CD4-positive, alpha-beta T cell treated with Interleukin-15 for 4 hours (primary cell): ENCODE data around the gene ADAM12.

ENCODE experiments used
- DNase-seq: peaks from one replicate; pipeline ENCODE4 v3.0.0-alpha.2; 2020; ENCODE audit warnings: low spot score

Gene ADAM12

GRCh38 chr10:126014309-126014708 is 374.0 kb downstream of the ADAM12 start:
- no peak for DNase-seq

DNA sequence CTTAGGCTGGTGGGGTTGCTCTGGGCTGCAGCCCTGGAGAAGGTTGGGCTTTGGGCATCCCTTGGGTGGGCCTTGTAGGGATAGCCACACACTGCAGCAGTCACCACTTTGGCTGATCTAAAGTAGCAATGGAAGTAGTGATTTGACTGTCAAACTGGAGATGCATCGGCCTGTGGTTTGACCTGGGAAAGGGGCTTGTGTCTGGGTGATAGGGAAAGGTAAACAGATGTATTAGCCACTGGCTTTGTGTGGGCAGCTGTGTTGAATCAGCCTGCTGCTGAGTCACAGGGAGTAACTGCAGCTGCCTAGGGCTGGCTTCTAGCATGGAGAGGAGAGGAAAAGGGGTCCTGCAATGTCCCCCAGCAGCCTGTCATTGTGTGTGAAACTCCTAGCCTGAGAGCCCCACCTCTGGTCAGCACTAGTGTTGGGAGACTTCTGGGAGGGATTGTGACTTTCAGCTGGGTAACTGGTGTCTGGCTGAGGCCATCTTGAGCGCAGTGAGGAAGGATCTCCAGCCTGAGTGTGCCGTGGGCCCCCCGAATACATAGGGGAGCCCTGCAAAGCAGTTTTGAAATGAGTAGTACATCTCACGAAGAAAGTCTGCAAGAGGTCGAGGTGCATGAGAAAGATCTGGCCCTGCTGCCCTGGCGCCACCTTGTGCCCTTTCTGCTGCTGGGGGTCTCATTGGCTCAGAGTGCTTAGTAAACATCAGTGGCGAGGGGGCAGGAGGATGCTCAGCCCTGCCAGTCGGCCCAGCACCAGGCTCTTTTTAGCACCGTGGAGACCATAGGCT is 374.6 kb downstream of the ADAM12 start:
- no peak for DNase-seq

DNA sequence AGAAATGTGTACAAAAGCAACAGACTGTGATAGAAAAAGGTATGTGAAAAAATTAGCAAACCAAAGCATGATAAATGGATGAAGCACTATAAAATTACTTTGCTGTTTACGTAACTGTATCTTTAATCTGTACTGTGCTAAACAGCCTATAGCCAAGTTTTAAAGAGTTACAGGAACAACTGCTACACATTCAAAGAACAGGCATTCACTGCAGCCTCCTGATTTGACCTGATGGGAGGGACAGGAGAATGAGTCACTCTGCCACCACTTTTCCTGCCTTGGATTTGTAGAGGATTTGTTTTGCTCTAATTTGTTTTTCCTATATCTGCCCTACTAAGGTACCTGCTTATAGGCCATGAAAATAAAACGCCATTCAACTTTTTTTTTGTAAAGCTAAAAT is 375.8 kb downstream of the ADAM12 start:
- no peak for DNase-seq

- peak; percentile 8 for DNase-seq
Measured at GRCh38 chr10:126011995-126012394, 376.3 kb downstream of the ADAM12 start.

DNA sequence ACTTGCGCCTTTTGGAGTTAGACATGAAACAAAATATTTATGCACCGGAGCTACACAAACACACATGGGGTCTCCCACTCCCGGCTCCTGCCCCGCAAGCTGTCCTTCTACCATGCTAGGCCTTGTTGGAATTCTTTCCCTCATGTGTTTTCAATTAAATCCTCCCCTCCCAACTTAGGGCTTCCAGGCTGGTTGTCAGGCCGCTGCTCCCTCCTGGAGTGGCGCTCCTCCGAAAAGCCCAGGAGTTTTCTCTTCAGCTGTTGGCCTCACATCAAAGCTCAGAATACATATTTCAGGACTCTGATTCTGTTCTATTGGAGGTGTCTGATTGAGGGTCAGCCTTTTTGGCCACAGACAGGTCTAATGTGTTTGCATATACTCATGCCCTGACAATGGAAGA is 378.6 kb downstream of the ADAM12 start:
- DNase-seq, result no peak

DNA sequence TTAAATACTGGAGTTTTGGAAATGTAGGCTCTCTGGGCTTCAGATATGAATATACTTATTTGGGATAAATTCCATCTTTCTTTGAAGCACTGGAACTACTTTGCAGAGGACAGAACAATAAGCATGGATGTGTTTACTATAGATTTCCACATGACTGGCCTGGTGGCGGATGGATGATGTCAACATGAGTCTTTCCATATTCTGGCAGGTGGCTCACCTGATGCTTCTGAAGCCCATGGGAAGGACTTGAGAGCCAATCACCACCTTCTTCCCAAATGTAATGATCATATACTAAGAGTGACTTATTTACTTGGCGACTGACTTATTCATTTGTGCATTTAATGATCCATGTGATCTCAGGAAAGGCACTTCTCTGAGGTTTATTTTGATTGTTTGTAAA is 381.4 kb downstream of the ADAM12 start:
- no peak for DNase-seq

DNA sequence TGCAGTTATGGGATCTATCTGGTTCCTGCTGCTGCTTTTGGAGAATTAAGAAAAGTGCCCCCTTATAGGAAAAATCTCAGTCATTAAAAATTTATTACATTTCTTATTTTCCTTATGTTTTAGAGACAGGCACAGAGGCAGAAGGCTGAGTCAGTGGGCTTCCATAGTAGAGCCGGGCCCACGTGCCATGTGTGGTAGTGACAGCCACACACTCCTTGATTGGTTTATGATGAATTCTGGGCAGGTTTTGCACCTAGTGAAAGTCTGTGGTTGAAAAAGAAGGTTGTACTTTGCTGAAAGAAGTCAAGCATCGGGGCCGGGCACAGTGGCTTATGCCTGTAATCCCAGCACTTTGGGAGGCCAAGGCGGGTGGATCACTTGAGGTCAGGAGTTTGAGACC is 382.0 kb downstream of the ADAM12 start:
- no peak for DNase-seq

GRCh38 chr10:126004752-126005151 is 383.5 kb downstream of the ADAM12 start:
- no peak for DNase-seq

DNA sequence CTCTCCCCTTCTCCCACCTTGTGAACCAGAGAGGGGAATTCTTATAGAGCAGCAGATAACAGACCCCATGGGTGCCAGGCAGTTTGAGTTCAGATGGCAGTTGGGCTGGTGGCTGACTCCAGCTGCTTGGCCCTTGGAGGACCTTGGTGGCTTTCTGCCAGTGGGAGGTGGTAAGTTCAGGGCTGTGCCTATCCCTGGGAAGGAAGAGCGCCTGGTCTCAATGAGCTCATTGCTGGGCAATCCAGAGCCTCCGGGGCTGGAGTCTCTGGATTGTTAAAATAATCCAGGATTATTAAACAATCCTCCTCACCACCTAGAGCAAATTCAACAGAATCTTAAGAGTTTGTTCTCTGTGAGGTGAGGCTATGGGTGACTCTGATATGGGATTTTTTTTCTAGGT is 386.7 kb downstream of the ADAM12 start:
- no peak for DNase-seq

GRCh38 chr10:125999694-126000093 is 388.6 kb downstream of the ADAM12 start:
- DNase-seq, result no peak

DNA sequence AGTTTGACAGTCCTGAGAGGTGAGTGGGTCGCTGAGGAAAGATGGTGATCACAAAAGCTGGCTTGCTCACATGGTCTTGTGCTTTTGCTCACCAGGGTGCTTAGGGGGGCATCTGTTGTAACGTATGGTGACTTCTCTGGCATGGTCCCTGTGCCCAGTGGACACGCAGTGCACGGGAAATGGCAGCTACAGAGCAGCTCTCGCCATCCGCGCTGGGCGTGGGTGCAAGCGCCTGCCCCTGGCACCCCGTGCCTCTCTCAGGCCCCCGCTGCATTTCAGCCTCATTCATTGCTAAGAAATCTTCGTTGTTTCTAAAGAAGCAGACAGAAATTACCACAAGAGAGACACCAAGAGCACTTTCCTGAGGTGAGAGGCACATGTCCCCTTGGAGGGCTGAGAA is 390.7 kb downstream of the ADAM12 start:
- no peak for DNase-seq

DNA sequence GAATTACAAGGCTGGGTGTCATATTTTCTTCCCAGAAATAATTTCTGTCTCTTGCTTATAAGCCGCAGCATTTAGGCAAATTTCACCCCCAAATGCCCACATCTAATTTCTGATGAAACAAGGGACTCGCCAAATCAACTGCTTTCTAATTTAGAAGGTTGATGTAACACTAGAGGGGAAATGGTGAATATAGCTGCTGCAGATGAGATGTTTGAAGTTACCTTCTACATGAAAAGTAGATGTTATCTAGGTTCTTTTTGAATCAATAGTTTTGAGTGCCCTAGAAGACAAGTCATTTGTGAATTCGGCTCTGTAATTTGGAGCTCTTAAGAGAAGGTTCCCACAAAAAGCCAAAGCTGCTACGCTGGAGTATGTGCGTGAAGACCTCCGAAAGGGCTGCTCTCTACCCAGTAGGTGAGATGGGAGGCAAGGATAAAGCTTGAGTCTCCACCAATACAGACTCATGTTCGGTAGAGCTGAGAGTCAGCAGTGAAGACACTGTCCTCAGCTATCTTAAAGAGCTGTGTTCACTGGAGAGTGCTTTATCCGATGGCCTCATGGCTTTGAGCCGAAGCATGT is 392.5 kb downstream of the ADAM12 start:
- no peak for DNase-seq

DNA sequence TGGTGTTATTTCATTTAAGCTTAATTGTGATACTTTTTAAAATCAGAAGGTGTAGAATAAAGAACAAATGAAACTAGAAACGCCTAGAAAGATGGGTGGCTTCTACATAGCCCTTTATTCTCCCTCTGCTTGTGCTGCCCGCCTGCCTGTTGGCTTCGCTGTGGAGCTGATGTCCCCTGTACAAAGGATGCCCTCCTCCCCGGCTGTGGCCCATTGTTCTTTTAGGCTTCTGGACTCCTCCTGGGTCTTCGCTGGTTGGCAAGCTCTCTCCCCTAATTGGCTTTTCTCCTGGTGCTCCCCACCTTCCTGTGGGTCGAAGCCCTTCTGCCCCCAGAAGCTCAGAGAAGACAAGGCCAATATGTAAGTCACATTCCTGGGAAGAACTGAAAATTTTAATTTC is 393.7 kb downstream of the ADAM12 start:
- no peak for DNase-seq

GRCh38 chr10:125992254-125992653 is 396.0 kb downstream of the ADAM12 start:
- no peak for DNase-seq

GRCh38 chr10:125991392-125991791 is 396.9 kb downstream of the ADAM12 start:
- DNase-seq, result no peak

DNA sequence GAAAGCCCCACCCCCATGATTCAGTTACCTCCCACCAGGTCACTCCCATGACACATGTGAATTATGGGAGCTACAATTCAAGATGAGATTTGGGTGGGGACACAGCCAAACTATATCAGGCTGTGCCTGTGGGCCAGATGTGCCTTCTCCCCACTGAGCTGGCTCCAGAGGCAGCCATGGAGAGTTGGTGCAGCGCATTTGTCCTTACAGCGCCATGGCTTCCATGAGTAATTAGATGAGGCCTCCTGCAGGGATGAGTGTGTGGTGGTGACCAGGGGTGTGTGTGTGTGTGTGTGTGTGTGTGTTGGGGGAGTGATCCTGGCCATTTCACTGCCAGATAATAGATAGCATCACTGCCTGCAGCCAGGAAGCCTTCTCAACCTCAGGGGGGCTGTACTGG is 397.3 kb downstream of the ADAM12 start:
- DNase-seq, result no peak

DNA sequence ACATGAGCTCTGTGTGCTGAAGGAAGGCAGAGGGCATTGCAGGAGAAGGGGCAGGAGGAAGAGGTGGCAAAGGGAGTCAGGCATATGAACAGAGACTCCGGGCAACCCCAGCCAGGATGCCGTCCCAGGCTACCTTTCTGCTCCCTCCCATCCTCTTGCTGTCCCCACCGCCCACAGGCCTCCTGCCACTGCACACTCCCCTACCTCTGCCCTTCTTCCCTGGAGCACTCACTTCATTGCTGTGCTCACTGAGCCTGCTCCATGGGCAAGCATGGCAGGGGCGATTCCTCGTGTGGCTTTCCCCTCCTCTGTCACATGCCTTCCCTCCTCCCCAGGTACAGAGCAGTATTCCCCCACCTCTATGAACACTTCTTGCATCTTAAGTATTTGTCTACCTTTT is 398.5 kb downstream of the ADAM12 start:
- no peak for DNase-seq

GRCh38 chr10:125985557-125986240 is 402.6 kb downstream of the ADAM12 start:
- no peak for DNase-seq

DNA sequence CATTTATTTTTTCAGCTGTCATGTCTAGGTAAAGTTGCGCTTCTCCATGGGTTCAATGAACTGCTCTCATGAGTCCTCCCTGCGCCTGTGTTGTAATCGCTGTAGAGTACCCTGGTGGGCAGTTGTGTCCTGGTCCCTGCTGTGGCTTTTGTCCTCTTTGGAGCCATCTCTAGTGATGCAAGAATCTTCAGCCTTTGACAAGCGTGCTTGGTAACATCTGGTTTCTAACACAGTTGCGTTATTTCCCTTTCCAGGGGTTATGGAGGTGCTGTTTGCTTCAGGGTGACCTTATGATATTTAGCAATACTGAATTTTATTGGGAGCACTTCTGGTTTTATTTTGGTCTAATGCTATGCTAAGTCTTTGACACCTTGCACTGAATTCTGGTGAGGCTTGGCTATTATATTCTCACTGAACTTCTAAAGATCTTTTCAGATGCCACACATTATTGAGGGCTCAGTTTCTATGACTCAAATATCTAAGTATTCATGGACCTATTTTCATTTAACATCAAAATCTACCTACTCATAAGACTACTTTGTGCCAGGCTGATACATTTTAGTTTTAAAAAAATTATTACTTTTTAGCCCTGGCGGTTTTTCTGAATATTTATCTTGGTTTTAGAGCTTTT is 403.3 kb downstream of the ADAM12 start:
- no peak for DNase-seq

GRCh38 chr10:125984346-125984745 is 403.9 kb downstream of the ADAM12 start:
- no peak for DNase-seq

DNA sequence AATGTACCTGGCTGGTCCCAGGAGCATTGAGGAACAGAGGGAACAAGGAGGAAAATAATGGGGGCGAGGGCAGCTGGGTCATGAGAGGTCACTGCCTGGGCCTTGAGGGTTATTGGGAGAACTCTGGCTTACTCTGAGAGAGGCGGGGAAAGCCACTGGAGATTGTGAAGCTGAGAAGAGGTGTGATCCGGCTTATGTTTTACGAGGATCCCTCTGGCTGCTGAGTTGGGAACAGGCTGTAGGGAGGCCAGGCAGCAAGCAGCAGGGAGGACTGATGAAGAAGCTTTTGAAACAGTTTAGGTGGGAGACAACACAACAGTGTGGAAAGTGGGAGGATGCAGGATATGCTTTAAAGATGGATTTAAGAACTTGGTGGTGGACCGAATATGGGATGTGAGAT is 404.6 kb downstream of the ADAM12 start:
- DNase-seq, result no peak

DNA sequence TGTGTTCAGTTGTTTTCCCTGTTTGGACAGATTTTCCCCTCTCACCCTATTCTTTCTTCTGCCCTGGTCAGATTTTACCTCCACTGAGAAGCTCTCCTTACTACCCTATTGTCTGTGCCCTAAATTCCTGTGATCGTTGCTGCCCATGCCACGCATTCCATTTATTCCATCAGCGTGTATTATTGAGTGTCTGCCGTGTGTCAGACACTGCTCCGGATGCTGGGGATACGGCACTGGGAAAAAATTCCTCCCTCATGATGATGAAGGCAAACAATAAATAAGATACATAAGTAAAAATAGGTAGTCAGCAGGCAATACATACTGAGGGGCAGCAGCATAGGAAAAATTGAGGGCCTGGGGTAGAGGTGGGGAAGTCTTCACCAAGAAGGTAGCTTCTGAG is 405.1 kb downstream of the ADAM12 start:
- no peak for DNase-seq
